K562 (cell line): ENCODE results near the gene GALNT18. TPM values are rescaled to one million over a fixed set of nuclear protein-coding genes. Genes with fewer than 3 reads are reported as not detected.
A peak's percentile ranks its signal among the peaks of the same experiment; 100 is the strongest.

Experiments
- E2F8 ChIP-seq: fragments of 450-650 bp; IDR thresholded peaks from 2 replicates; pipeline ENCODE4 v1.7.1; 2018; ENCODE audit warnings: mild to moderate bottlenecking, low read depth; ENCODE audit not compliant: partially characterized antibody
- MCM3 ChIP-seq: fragments of 450-650 bp; IDR thresholded peaks from 2 replicates; pipeline ENCODE4 v1.6.1; 2016
- MTA3 ChIP-seq: fragments of 450-650 bp; formaldehyde crosslinking; IDR thresholded peaks from 2 replicates; pipeline ENCODE4 v1.6.1; 2017; ENCODE audit warnings: mild to moderate bottlenecking, borderline replicate concordance
- PHB2 ChIP-seq: fragments of 450-650 bp; IDR thresholded peaks from 2 replicates; pipeline ENCODE4 v1.6.1; 2017; ENCODE audit warnings: low read depth
- PHF21A ChIP-seq: fragments of 450-650 bp; IDR thresholded peaks from 2 replicates; pipeline ENCODE4 v1.6.1; 2017; ENCODE audit warnings: low read depth, borderline replicate concordance
- PRPF4 ChIP-seq: fragments of 200-400 bp; formaldehyde crosslinking; IDR thresholded peaks from one replicate; pipeline ENCODE4 v1.6.1; 2017; ENCODE audit warnings: low read length, low read depth, mild to moderate bottlenecking; ENCODE audit not compliant: insufficient read depth, poor library complexity, severe bottlenecking
- TCF7L2 ChIP-seq: fragments of 150-350 bp; IDR thresholded peaks from 2 replicates; pipeline ENCODE4 v1.6.1; 2016; ENCODE audit warnings: low read depth, mild to moderate bottlenecking, low read length, moderate library complexity
- YBX1 ChIP-seq: fragments of 450-650 bp; IDR thresholded peaks from 2 replicates; pipeline ENCODE4 v1.7.1; 2016; ENCODE audit warnings: mild to moderate bottlenecking
- ZBTB12 ChIP-seq: fragments of 250-450 bp; sonication (Bioruptor Pico); IDR thresholded peaks from 2 replicates; pipeline ENCODE4 v1.4.0; 2020
- ZNF609 ChIP-seq: sonication (generic); formaldehyde crosslinking; IDR thresholded peaks from 2 replicates; pipeline ENCODE4 v1.8.1; 2023; ENCODE audit warnings: missing genetic modification reagents, mild to moderate bottlenecking, borderline replicate concordance
- ZNF655 ChIP-seq: fragments of 250-450 bp; sonication (Bioruptor Pico); IDR thresholded peaks from 2 replicates; pipeline ENCODE4 v1.5.0; 2021
- polyA plus RNA-seq, 8 experiments: library from polyadenylated mRNA; depleted of rRNA in 4 of 8; stranded (reverse) in 5 of 8; unstranded in 3 of 8; fragments of >200 nt; fragmentation: Nextera tagmentation in 2 of 8; fragmentation: Illumina TruSeq in 1 of 8; extraction: Ambion mirVana in 2 of 8; extraction: Trizol in 1 of 8; gene quantifications; 2 replicates each; pipeline versions ENCODE4 v1.2.1 to v1.2.3, GENCODE V29; 2011 to 2014; ENCODE audit warnings: inconsistent platforms in 1 of 8, missing spikeins in 1 of 8
- total RNA-seq, 7 experiments: library from RNA; depleted of rRNA in 6 of 7; stranded (reverse); fragments of >200 nt in 6 of 7; fragmentation: Illumina TruSeq in 2 of 7; extraction: Trizol in 2 of 7; gene quantifications; 2 replicates each; pipeline versions ENCODE4 v1.2.1 to v1.2.3, GENCODE V29; 2011 to 2021; ENCODE audit warnings: low replicate concordance in 1 of 7
- TF ChIP-seq, protein P1 (sequence below), 2 experiments: fragments of 450-650 bp in 1 of 2; IDR thresholded peaks; 2 replicates each; pipeline ENCODE4 v1.6.1; 2011 to 2017; ENCODE audit warnings: low read depth in 2 of 2, antibody characterized with exemption in 1 of 2, borderline replicate concordance in 1 of 2, low read length in 1 of 2, mild to moderate bottlenecking in 1 of 2, mixed read lengths in 1 of 2; ENCODE audit not compliant: control insufficient read depth in 1 of 2

Gene GALNT18
- total and polyA plus RNA-seq, 9 of the 15 experiments (the other 6 are each of a cell fraction or from before 2014, with no cell fraction given), result not detected

GRCh38 chr11:11621573-11622339 is at the start of gene GALNT18 (continued):
- TF ChIP-seq, protein P1, sequence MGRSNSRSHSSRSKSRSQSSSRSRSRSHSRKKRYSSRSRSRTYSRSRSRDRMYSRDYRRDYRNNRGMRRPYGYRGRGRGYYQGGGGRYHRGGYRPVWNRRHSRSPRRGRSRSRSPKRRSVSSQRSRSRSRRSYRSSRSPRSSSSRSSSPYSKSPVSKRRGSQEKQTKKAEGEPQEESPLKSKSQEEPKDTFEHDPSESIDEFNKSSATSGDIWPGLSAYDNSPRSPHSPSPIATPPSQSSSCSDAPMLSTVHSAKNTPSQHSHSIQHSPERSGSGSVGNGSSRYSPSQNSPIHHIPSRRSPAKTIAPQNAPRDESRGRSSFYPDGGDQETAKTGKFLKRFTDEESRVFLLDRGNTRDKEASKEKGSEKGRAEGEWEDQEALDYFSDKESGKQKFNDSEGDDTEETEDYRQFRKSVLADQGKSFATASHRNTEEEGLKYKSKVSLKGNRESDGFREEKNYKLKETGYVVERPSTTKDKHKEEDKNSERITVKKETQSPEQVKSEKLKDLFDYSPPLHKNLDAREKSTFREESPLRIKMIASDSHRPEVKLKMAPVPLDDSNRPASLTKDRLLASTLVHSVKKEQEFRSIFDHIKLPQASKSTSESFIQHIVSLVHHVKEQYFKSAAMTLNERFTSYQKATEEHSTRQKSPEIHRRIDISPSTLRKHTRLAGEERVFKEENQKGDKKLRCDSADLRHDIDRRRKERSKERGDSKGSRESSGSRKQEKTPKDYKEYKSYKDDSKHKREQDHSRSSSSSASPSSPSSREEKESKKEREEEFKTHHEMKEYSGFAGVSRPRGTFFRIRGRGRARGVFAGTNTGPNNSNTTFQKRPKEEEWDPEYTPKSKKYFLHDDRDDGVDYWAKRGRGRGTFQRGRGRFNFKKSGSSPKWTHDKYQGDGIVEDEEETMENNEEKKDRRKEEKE (IDR thresholded peaks at IDR 0.05; ENCODE audit: borderline replicate concordance in 1 of 2, control insufficient read depth in 1 of 2, low read depth in 2 of 2, low read length in 1 of 2), result no peak
- TF ChIP-seq PHB2, result no peak
- TF ChIP-seq ZBTB12 (CRISPR knock-in tag), result no peak
- no peak for TF ChIP-seq ZNF655 (CRISPR knock-in tag)
- TF ChIP-seq ZNF609, result no peak
- TF ChIP-seq YBX1, result no peak
- TF ChIP-seq MTA3, result 0 out of 2 replicates have a peak, but pooled peaks have one; percentile 39
- TF ChIP-seq PRPF4, result no peak
- TF ChIP-seq MCM3, result no peak
- TF ChIP-seq E2F8, result no peak
- no peak for TF ChIP-seq PHF21A
- TF ChIP-seq TCF7L2, result no peak
